Measurements from ENCODE around the gene STAMBP. TPM values are rescaled to one million over a fixed set of nuclear protein-coding genes. Genes with fewer than 3 reads are reported as not detected.

Gene STAMBP
- total and polyA plus RNA-seq, 2 donors (not counting 3 experiments of a cell fraction or from before 2014, with no cell fraction given): 18.0 to 21.3 TPM

DNA sequence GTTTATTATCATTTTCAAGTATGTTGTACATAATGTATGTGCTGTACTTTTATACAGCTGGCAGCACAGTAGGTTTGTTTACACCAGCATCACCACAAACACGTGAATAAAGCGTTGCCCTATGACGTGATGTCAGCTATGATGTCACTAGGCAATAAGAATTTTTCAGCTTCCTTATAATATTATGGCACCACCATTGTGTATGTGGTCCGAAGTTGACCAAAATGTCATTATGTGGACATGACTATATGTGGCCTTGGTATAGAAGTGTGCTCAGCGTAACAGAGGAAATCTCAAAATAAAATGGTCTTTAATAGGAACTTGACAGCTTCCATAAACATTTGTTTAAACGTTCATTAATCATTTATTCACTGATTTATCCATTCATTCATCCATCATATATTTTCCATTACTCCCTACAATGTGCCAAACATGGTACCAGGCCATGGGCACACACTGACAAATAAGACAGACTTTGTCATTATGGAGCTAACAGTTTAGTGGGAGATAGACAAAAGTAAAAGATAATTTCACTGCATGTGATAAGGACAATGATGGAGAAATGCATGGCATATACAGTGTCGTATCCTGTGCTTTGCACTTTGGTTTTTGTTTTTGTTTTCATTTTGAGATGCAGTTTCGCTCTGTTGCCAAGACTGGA is 82.9 kb downstream of the STAMBP start:
- intact Hi-C loops (cut with micrococcal nuclease): no loop called here
- H3K4me3 ChIP-seq (replicated peaks in 1 of 3; ENCODE audit: insufficient read depth in 1 of 3, low read depth in 1 of 3, low read length in 3 of 3): no peak overlapping the region
- dilution Hi-C loops (cut with MboI; ENCODE audit: extremely low pct_ligation_motif_present, low sequenced_read_pairs): no loop called here
- no peaks in the 10 kb centered on the region for H3K9me1 ChIP-seq (replicated peaks; ENCODE audit: control insufficient read depth, extremely low read depth, insufficient read depth, low read length)
- no peaks in the 10 kb centered on the region for H3K4me1 ChIP-seq (ENCODE audit: control insufficient read depth, extremely low read depth, insufficient read depth, low read length)
- no peak overlapping the region for H3K4me2 ChIP-seq (ENCODE audit: insufficient read depth, low read length)
- H3K9ac ChIP-seq (replicated peaks; ENCODE audit: extremely low read depth, insufficient read depth, low read length): no peak overlapping the region
- ChIA-PET CTCF (interaction anchor here (0.5 to 2.5 kb wide), 4 partner anchors 9 to 209 kb away, joined by 3 to 9 read pairs (median 3); partner anchors contain the start of gene STAMBP), POLR2A (no interaction called here)
- DNase-seq (ENCODE audit: low read depth, low spot score) (no peak), FAIRE-seq (no peak)
- no peaks in the 10 kb centered on the region for H3K79me2 ChIP-seq (ENCODE audit: control insufficient read depth, insufficient read depth, low read length)
- H3K27me3 ChIP-seq (ENCODE audit: control insufficient read depth in 2 of 2, insufficient read depth in 2 of 2, low read length in 2 of 2): peaks cover 0 to 3% of the 10 kb centered on the region in 2 experiments
- TF ChIP-seq MYC (IDR thresholded peaks at IDR 0.05; ENCODE audit: low read depth, low read length) (no peak), POLR2A (IDR thresholded peaks at IDR 0.05; ENCODE audit: low read depth, low read length) (no peak), POLR2AphosphoS5 (IDR thresholded peaks at IDR 0.05; ENCODE audit: insufficient read depth, low read depth, low read length) (no peak), CTCF (IDR thresholded peaks at IDR 0.05; ENCODE audit: extremely low read depth in 1 of 2, insufficient read depth in 1 of 2, low read depth in 1 of 2, low read length in 2 of 2) (no peak), JUN (IDR thresholded peaks at IDR 0.05; ENCODE audit: borderline replicate concordance, insufficient read depth, insufficient read length, low read depth) (no peak), FOS (IDR thresholded peaks at IDR 0.05; ENCODE audit: borderline replicate concordance, insufficient read depth, low read length) (no peak), GATA2 (IDR thresholded peaks at IDR 0.05; ENCODE audit: insufficient read depth, insufficient read length, low read depth, low read length) (no peak), EZH2 (IDR thresholded peaks at IDR 0.05; ENCODE audit: borderline replicate concordance, low read depth, low read length, severe bottlenecking) (no peak)
- TF ChIP-seq, protein P1, sequence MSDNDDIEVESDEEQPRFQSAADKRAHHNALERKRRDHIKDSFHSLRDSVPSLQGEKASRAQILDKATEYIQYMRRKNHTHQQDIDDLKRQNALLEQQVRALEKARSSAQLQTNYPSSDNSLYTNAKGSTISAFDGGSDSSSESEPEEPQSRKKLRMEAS (IDR thresholded peaks at IDR 0.05; ENCODE audit: insufficient read depth, insufficient read length): no peak
- H3K9me3 ChIP-seq (replicated peaks; ENCODE audit: control insufficient read depth, insufficient read depth, low read length): no peaks in the 10 kb centered on the region
- H3K36me3 ChIP-seq (ENCODE audit: control insufficient read depth in 2 of 2, extremely low read depth in 1 of 2, insufficient read depth in 2 of 2, low read length in 2 of 2): no peaks in the 10 kb centered on the region
- no peak overlapping the region for H3K27ac ChIP-seq (ENCODE audit: insufficient read depth, low read depth, low read length)
- BruUV-seq (replicated peaks): no TSS peak
- no peak overlapping the region for H2AFZ ChIP-seq (ENCODE audit: low read depth, low read length)
- no peaks in the 10 kb centered on the region for H4K20me1 ChIP-seq (replicated peaks; ENCODE audit: control insufficient read depth, extremely low read depth, insufficient read depth, low read length)
